Heart left ventricle (tissue), 16 donors: ENCODE measurements around the gene NT5DC2. TPM values are rescaled to one million over a fixed set of nuclear protein-coding genes. Genes with fewer than 3 reads are reported as not detected.

ENCODE experiments used
- ATAC-seq, 4 donors: fragments of 200-7000 bp; cut with Tn5 transposase; one replicate each; pipeline ENCODE4 v1.9.1; 2020 to 2022; ENCODE audit warnings: moderate library complexity in 4 of 4, mild to moderate bottlenecking in 3 of 4, moderate number of reproducible peaks in 1 of 4
- DNase-seq, 5 donors: peaks; one replicate each; pipeline ENCODE4 v3.0.0-alpha.2; 2020
- H3K27ac ChIP-seq, 12 donors: fragments of 200-600 bp; sonication (generic) in 4 of 12; one replicate each; pipeline versions ENCODE4 v1.5.0 to v1.8.0; 2016 to 2022; ENCODE audit warnings: mild to moderate bottlenecking in 2 of 12
- H3K27me3 ChIP-seq, 9 donors: fragments of 200-600 bp; sonication (generic) in 2 of 9; one replicate each; pipeline versions ENCODE4 v1.5.1 to v1.8.0; 2016 to 2022; ENCODE audit warnings: mild to moderate bottlenecking in 3 of 9
- H3K36me3 ChIP-seq, 9 donors: fragments of 200-600 bp; sonication (generic) in 2 of 9; one replicate each; pipeline versions ENCODE4 v1.5.0 to v1.8.0; 2018 to 2022; ENCODE audit warnings: mild to moderate bottlenecking in 2 of 9
- H3K4me1 ChIP-seq, 12 donors: fragments of 200-600 bp; sonication (generic) in 4 of 12; one replicate each; pipeline versions ENCODE4 v1.5.0 to v1.8.0; 2016 to 2022; ENCODE audit warnings: mild to moderate bottlenecking in 3 of 12
- H3K4me3 ChIP-seq, 12 donors: fragments of 200-600 bp; sonication (generic) in 4 of 12; one replicate each; pipeline versions ENCODE4 v1.5.0 to v1.8.0; 2017 to 2022; ENCODE audit warnings: mild to moderate bottlenecking in 9 of 12, moderate library complexity in 4 of 12
- H3K9me3 ChIP-seq, 12 donors: fragments of 200-600 bp; sonication (generic) in 4 of 12; one replicate each; pipeline versions ENCODE4 v1.5.0 to v1.8.0; 2016 to 2022; ENCODE audit warnings: mild to moderate bottlenecking in 1 of 12
- POLR2A ChIP-seq, 2 donors: fragments of 450-650 bp; IDR thresholded peaks; one replicate each; pipeline ENCODE4 v1.6.1; 2017; ENCODE audit warnings: antibody characterized with exemption in 2 of 2, mild to moderate bottlenecking in 2 of 2, moderate library complexity in 2 of 2
- WGBS, 4 donors: extraction: QIAGEN DNeasy Blood & Tissue Kit in 2 of 4; methylation state at CpG; one replicate each; pipeline versions ENCODE4 v1.1.5 to v1.1.7; 2013 to 2018; 5-methylcytosine and 5-hydroxymethylcytosine counted together
- intact Hi-C, 10 donors: fragments of 100-400 bp; cut with DNase I; formaldehyde crosslinking; loops; one replicate each; pipeline versions ENCODE4 v1.11.1 to v1.14.2; 2022
- polyA plus RNA-seq, 2 donors: library from polyadenylated mRNA; stranded (reverse); fragments of 200-250 nt; gene quantifications; one replicate each; pipeline ENCODE4 v1.2.3, GENCODE V29; 2013
- total RNA-seq, 9 donors: library from RNA; depleted of rRNA in 2 of 9; stranded (reverse); fragments of >200 nt in 2 of 9; fragmentation: NEBNext Ultra II Directional in 3 of 9; extraction: Animal tissue kit (Norgen Biotek cat#: 25700) in 3 of 9; gene quantifications; one replicate each; pipeline versions ENCODE4 v1.1.0 to v1.2.4, GENCODE V29; 2016 to 2023
- TF ChIP-seq, protein P1 (sequence below), 12 donors: fragments of 200-600 bp; sonication (generic) in 4 of 12; IDR thresholded peaks; one replicate each; pipeline versions ENCODE4 v1.5.0 to v1.8.0; 2018 to 2022; ENCODE audit warnings: antibody characterized with exemption in 12 of 12, mild to moderate bottlenecking in 5 of 12
- donor health status: ischemic (EF 13 %, LVEDD 7.1; RV severe dilation, severe dysfunction).
- donor health status: healthy with polysubstance abuse.
- donor health status: DM: no; HTN: yes; CAD: no.
- donor health status: DM: no; HTN: no; CAD: no.
- donor health status: ischemic (EF 25% LVEDD 6.9; RV normal size, moderate dysfunction).
- donor health status: ischemic (EF 25% LVEDD 5.7; RV mildly dilated, moderate dysfunction).
- donor health status: healthy.
- donor health status: DM: yes; HTN: yes; CAD: no.
- donor health status: ischemic (EF 35%, LVEDD 5.7; RV mildly dilated, moderate dysfunction).
- donor health status: nonischemic (EF 11% LVEDD 7.7; RV severe dilation, severe dysfunction).
- donor health status: DM: yes; HTN: yes; CAD: no.
- donor health status: PGD.
- donor health status: ischemic (EF 29% LVEDD 5.4; RV normal size, mild dysfunction).
- donor health status: nonischemic (EF 23%, LVEDD 6.1; RV moderate dilation, normal function).

NT5DC2 gene
- total and polyA plus RNA-seq, 11 donors, result 22.8 to 99.6 (median 59.7) TPM

- intact Hi-C loops, result no loop called here
- WGBS, 4 donors, result 52 to 74% (median 61%) methylated on average over 6 of the region's 6 CpGs
Measured at GRCh38 chr3:52515192-52515591, 18.5 kb downstream of the NT5DC2 start.

DNA sequence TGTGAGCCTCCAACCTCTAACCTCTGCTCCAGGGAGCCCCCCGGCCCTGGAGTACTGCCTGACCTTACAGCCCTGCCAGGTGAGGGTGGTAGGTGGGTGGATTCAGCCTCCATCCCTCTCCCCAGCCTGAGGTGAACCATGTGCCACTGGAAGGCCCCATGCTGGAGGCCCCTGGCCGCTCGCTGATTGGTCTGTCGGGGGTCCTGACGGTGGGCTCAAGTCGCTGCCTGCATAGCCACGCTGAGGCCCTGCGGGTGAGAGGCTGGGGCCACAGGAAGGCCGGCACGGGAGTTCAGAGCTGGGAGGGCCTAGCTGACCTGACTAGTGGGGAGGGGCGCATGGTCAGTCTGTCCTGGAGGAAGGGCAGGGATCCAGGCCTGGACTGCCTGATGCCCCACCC lies 19.1 kb downstream of the NT5DC2 start:
- no peak for DNase-seq
- intact Hi-C loops, result no loop called here
- no peak for TF ChIP-seq POLR2A (IDR thresholded peaks at IDR 0.05)
- TF ChIP-seq, protein P1, sequence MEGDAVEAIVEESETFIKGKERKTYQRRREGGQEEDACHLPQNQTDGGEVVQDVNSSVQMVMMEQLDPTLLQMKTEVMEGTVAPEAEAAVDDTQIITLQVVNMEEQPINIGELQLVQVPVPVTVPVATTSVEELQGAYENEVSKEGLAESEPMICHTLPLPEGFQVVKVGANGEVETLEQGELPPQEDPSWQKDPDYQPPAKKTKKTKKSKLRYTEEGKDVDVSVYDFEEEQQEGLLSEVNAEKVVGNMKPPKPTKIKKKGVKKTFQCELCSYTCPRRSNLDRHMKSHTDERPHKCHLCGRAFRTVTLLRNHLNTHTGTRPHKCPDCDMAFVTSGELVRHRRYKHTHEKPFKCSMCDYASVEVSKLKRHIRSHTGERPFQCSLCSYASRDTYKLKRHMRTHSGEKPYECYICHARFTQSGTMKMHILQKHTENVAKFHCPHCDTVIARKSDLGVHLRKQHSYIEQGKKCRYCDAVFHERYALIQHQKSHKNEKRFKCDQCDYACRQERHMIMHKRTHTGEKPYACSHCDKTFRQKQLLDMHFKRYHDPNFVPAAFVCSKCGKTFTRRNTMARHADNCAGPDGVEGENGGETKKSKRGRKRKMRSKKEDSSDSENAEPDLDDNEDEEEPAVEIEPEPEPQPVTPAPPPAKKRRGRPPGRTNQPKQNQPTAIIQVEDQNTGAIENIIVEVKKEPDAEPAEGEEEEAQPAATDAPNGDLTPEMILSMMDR (IDR thresholded peaks at IDR 0.05), result no peak
- no peaks in the 10 kb centered on the region for H3K27me3 ChIP-seq
- WGBS, 4 donors, result 78 to 89% (median 88%) methylated on average over 1 to 11 of the region's 11 CpGs
- H3K9me3 ChIP-seq, result no peaks in the 10 kb centered on the region
- no peak overlapping the region for H3K27ac ChIP-seq
- no peak overlapping the region for H3K4me3 ChIP-seq
- peaks cover 0 to 94% (median 7%) of the 10 kb centered on the region in 9 donors for H3K36me3 ChIP-seq
- no peak for ATAC-seq
- H3K4me1 ChIP-seq, result peaks cover 0 to 8% (median 0%) of the 10 kb centered on the region in 12 donors

More at GRCh38 chr3:52515192-52515591, 18.5 kb downstream of the NT5DC2 start:
- peaks cover 0 to 94% (median 7%) of the 10 kb centered on the region in 9 donors for H3K36me3 ChIP-seq
- no peaks in the 10 kb centered on the region for H3K27me3 ChIP-seq
- H3K4me3 ChIP-seq, result no peak overlapping the region
- no peaks in the 10 kb centered on the region for H3K9me3 ChIP-seq
- ATAC-seq, result no peak
- H3K27ac ChIP-seq, result no peak overlapping the region
- no peak for DNase-seq
- H3K4me1 ChIP-seq, result peaks cover 0 to 8% (median 0%) of the 10 kb centered on the region in 12 donors
- TF ChIP-seq, protein P1 (IDR thresholded peaks at IDR 0.05), result no peak
- TF ChIP-seq POLR2A (IDR thresholded peaks at IDR 0.05), result no peak

DNA sequence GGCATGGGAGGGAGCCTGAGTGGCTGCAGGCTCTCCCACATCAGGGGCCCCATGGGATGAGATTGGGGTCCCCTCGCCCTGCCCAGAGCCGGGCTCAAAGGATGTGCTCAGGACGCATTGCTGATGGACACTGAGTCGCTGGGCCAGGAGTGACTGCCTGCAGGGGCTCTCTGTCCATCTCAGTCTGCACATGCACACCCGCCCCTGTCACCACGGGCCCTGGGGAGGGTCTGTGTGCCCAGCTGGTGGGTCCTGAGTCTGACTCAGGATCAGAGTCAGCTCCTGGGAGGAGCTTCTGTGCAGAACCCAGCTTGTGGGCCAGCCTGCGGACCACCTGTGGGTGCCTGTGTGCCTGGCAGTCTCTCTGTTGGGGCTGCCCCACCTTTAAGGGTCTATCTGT lies 20.4 kb downstream of the NT5DC2 start:
- ATAC-seq (no peak), DNase-seq (no peak)
- Histone ChIP-seq H3K9me3 (no peaks in the 10 kb centered on the region), H3K4me3 (no peak overlapping the region), H3K4me1 (peaks cover 0 to 4% (median 0%) of the 10 kb centered on the region in 12 donors), H3K36me3 (peaks cover 0 to 96% (median 4%) of the 10 kb centered on the region in 9 donors), H3K27ac (no peak overlapping the region), H3K27me3 (no peaks in the 10 kb centered on the region)
- WGBS, 4 donors, result 86 to 97% (median 92%) methylated on average over 3 to 7 of the region's 7 CpGs
- intact Hi-C loops, result no loop called here
- TF ChIP-seq POLR2A (IDR thresholded peaks at IDR 0.05), result no peak
- TF ChIP-seq, protein P1 (IDR thresholded peaks at IDR 0.05), result no peak

DNA sequence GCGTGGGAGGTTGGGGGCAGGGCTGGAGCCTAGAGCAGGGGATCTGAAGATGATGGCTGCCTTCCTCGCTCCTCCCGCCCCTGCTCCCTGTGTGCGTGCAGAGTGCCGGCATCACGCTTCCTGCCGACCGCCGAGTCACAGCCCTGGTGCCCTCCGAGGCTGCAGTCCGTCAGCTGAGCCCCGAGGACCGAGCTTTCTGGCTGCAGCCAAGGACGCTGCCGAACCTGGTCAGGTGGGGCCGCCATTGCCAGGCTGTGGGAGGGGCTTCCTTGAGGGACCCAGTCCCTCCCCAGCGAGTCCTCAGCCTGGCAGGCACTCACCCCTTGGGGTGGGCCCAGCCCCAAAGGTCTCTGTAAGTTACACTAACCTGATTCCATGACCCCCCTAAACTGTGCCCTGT lies 20.9 kb downstream of the NT5DC2 start:
- Histone ChIP-seq H3K36me3 (peaks cover 0 to 96% (median 5%) of the 10 kb centered on the region in 9 donors), H3K4me3 (no peak overlapping the region), H3K4me1 (peaks cover 0 to 4% (median 0%) of the 10 kb centered on the region in 12 donors), H3K27me3 (no peaks in the 10 kb centered on the region), H3K27ac (no peak overlapping the region), H3K9me3 (no peaks in the 10 kb centered on the region)
- no peak for TF ChIP-seq POLR2A (IDR thresholded peaks at IDR 0.05)
- TF ChIP-seq, protein P1 (IDR thresholded peaks at IDR 0.05), result no peak
- intact Hi-C loops, result no loop called here
- WGBS, 4 donors, result 83 to 87% (median 84%) methylated on average over 16 to 17 of the region's 17 CpGs
- DNase-seq (no peak), ATAC-seq (no peak)
